GM21786 (cell line): ENCODE measurements around the gene SSTR4.
"Not testable (repeated sequence)": the region's sequence is repeated elsewhere in the genome, so short reads cannot be mapped to it uniquely, and the experiment has no call there.

Experiments
- ATAC-seq: cut with Tn5 transposase; IDR thresholded peaks from one replicate; pipeline ENCODE4 v1.9.1; 2021; ENCODE audit not compliant: unreplicated experiment

Gene SSTR4

GRCh38 chr20:23034721-23035671, at the start of gene SSTR4:
SSTR4 (plus strand) TSS chr20:23035312; CDS start chr20:23035484, 172 bp downstream.
- no peak for ATAC-seq

- no peak for ATAC-seq
Observed at GRCh38 chr20:22986601-22987000, 48.5 kb upstream of the SSTR4 start.

- not testable (repeated sequence) for ATAC-seq
Observed at GRCh38 chr20:22991424-22991823, 43.7 kb upstream of the SSTR4 start.

- no peak for ATAC-seq
Observed at GRCh38 chr20:22993823-22994222, 41.3 kb upstream of the SSTR4 start.

GRCh38 chr20:22995923-22996322, 39.2 kb upstream of the SSTR4 start:
- ATAC-seq, result no peak

- ATAC-seq, result no peak
Observed at GRCh38 chr20:22998476-22998875, 36.6 kb upstream of the SSTR4 start.

GRCh38 chr20:22999756-23000155, 35.4 kb upstream of the SSTR4 start:
- no peak for ATAC-seq

GRCh38 chr20:23000232-23000947, 34.7 kb upstream of the SSTR4 start:
- no peak for ATAC-seq

GRCh38 chr20:23002276-23002675, 32.8 kb upstream of the SSTR4 start:
- no peak for ATAC-seq

- ATAC-seq, result no peak
Observed at GRCh38 chr20:23003077-23003635, 32.0 kb upstream of the SSTR4 start.

GRCh38 chr20:23003881-23004460, 31.1 kb upstream of the SSTR4 start:
- no peak for ATAC-seq

- ATAC-seq, result no peak
Observed at GRCh38 chr20:23005776-23006175, 29.3 kb upstream of the SSTR4 start.

GRCh38 chr20:23007462-23007861, 27.6 kb upstream of the SSTR4 start:
- ATAC-seq, result no peak

GRCh38 chr20:23007886-23008655, 27.0 kb upstream of the SSTR4 start:
- no peak for ATAC-seq

GRCh38 chr20:23008667-23009066, 26.4 kb upstream of the SSTR4 start:
- no peak for ATAC-seq

GRCh38 chr20:23009636-23010035, 25.5 kb upstream of the SSTR4 start:
- no peak for ATAC-seq

GRCh38 chr20:23010096-23010495, 25.0 kb upstream of the SSTR4 start:
- no peak for ATAC-seq

GRCh38 chr20:23011008-23011721, 23.9 kb upstream of the SSTR4 start:
- ATAC-seq, result no peak

- no peak for ATAC-seq
Observed at GRCh38 chr20:23013429-23013828, 21.7 kb upstream of the SSTR4 start.

- ATAC-seq, result no peak
Observed at GRCh38 chr20:23017516-23017915, 17.6 kb upstream of the SSTR4 start.
